HL-60 (cell line): Measurements from ENCODE around the gene TTC22.

Experiments
- DNase-seq, 2 experiments: peaks; one replicate each; pipeline ENCODE4 v3.0.0-alpha.2; 2010 to 2020; ENCODE audit warnings: low read depth in 1 of 2, low spot score in 1 of 2
- H3K27ac ChIP-seq: fragments of 250-450 bp; sonication (Bioruptor Pico); replicated peaks from 2 replicates; pipeline ENCODE4 v1.5.1; 2020; ENCODE audit warnings: mild to moderate bottlenecking, moderate library complexity
- H3K27me3 ChIP-seq: fragments of 250-450 bp; sonication (Bioruptor Pico); 2 replicates; pipeline ENCODE4 v1.5.1; 2021; ENCODE audit warnings: mild to moderate bottlenecking, moderate library complexity; ENCODE audit not compliant: insufficient read depth, poor library complexity, severe bottlenecking
- H3K4me3 ChIP-seq: replicated peaks from 2 replicates; pipeline ENCODE4 v1.5.1; 2011; ENCODE audit warnings: mild to moderate bottlenecking, control low read depth, low read length; ENCODE audit not compliant: insufficient read depth
- GABPA ChIP-seq: IDR thresholded peaks from 2 replicates; pipeline ENCODE4 v1.6.1; 2012; ENCODE audit warnings: low read depth
- POLR2AphosphoS5 ChIP-seq: IDR thresholded peaks from 2 replicates; pipeline ENCODE4 v1.6.1; 2012; ENCODE audit warnings: low read depth
- SPI1 ChIP-seq: IDR thresholded peaks from 2 replicates; pipeline ENCODE4 v1.6.1; 2012; ENCODE audit warnings: low read depth, mild to moderate bottlenecking, borderline replicate concordance
- TF ChIP-seq, protein P1 (sequence below): IDR thresholded peaks from one replicate; pipeline ENCODE4 v1.5.1; 2011; ENCODE audit warnings: low read length, control low read depth, inconsistent platforms; ENCODE audit not compliant: insufficient read depth
- TF ChIP-seq, protein P2 (sequence below): IDR thresholded peaks from 2 replicates; pipeline ENCODE4 v1.6.1; 2012; ENCODE audit warnings: low read depth; ENCODE audit not compliant: insufficient replicate concordance

The TTC22 gene

DNA sequence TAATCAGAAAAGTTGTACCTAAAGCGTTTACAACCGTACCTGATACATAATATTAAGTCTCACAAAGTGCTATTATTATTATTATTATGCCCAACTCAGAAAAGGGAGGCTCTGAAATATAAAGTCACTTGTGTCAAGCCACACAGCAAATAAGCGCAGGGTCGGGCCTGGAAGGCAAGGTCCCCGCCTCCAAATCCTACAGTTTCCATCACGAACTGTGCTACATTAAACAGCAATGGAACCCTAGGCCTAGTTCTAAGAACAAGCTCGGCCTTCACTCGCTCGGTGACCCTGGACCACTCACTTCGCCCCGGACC is 37.3 kb downstream of the TTC22 start:
- no peak for TF ChIP-seq GABPA
- TF ChIP-seq, protein P1, sequence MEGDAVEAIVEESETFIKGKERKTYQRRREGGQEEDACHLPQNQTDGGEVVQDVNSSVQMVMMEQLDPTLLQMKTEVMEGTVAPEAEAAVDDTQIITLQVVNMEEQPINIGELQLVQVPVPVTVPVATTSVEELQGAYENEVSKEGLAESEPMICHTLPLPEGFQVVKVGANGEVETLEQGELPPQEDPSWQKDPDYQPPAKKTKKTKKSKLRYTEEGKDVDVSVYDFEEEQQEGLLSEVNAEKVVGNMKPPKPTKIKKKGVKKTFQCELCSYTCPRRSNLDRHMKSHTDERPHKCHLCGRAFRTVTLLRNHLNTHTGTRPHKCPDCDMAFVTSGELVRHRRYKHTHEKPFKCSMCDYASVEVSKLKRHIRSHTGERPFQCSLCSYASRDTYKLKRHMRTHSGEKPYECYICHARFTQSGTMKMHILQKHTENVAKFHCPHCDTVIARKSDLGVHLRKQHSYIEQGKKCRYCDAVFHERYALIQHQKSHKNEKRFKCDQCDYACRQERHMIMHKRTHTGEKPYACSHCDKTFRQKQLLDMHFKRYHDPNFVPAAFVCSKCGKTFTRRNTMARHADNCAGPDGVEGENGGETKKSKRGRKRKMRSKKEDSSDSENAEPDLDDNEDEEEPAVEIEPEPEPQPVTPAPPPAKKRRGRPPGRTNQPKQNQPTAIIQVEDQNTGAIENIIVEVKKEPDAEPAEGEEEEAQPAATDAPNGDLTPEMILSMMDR: no peak
- TF ChIP-seq POLR2AphosphoS5: no peak
- TF ChIP-seq SPI1: no peak
- TF ChIP-seq, protein P2, sequence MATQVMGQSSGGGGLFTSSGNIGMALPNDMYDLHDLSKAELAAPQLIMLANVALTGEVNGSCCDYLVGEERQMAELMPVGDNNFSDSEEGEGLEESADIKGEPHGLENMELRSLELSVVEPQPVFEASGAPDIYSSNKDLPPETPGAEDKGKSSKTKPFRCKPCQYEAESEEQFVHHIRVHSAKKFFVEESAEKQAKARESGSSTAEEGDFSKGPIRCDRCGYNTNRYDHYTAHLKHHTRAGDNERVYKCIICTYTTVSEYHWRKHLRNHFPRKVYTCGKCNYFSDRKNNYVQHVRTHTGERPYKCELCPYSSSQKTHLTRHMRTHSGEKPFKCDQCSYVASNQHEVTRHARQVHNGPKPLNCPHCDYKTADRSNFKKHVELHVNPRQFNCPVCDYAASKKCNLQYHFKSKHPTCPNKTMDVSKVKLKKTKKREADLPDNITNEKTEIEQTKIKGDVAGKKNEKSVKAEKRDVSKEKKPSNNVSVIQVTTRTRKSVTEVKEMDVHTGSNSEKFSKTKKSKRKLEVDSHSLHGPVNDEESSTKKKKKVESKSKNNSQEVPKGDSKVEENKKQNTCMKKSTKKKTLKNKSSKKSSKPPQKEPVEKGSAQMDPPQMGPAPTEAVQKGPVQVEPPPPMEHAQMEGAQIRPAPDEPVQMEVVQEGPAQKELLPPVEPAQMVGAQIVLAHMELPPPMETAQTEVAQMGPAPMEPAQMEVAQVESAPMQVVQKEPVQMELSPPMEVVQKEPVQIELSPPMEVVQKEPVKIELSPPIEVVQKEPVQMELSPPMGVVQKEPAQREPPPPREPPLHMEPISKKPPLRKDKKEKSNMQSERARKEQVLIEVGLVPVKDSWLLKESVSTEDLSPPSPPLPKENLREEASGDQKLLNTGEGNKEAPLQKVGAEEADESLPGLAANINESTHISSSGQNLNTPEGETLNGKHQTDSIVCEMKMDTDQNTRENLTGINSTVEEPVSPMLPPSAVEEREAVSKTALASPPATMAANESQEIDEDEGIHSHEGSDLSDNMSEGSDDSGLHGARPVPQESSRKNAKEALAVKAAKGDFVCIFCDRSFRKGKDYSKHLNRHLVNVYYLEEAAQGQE: no peak
- peak in 1 of 2 experiments; percentile 8 for DNase-seq
- peak overlapping the region; percentile 75 for H3K27ac ChIP-seq
- H3K27me3 ChIP-seq: no peaks in the 10 kb centered on the region
- peak overlapping the region; percentile 96 for H3K4me3 ChIP-seq

DNA sequence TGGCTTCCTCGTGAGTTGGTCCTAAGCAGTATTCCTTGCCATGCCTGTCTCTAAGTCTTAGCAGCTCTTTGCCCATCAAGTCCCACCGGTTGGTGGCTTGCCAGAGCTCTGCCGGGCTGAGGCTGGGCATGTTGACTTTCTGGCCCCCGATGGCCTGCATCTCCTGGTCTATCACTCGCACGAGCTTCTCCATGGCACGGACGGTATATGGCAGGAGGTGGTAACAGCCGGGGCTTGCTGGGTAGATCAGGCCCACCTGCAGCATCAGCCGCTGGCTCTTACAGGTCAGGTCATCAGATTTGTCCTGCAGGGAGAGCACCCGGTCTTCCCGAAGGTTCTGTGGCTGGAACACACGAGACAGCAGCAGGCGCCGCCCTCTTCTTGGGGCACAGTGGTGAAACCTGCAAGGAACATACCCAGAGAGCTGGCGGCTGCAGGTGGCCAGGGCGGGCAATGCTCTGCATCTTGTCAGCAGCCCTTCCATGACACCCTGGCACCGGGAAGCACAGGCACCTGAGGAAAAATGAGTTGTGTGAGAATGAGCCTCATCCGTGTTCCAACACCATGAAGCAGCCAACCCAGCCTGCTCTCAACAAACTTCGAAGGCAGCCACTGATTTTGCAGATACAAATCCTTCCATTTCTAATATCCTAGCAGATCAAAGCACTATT is 42.3 kb downstream of the TTC22 start:
- Histone ChIP-seq H3K27ac (no peak overlapping the region), H3K27me3 (no peaks in the 10 kb centered on the region), H3K4me3 (no peak overlapping the region)
- no peak for DNase-seq
- TF ChIP-seq, protein P2: no peak
- TF ChIP-seq, protein P1: no peak
- TF ChIP-seq POLR2AphosphoS5 (no peak), GABPA (no peak), SPI1 (no peak)

DNA sequence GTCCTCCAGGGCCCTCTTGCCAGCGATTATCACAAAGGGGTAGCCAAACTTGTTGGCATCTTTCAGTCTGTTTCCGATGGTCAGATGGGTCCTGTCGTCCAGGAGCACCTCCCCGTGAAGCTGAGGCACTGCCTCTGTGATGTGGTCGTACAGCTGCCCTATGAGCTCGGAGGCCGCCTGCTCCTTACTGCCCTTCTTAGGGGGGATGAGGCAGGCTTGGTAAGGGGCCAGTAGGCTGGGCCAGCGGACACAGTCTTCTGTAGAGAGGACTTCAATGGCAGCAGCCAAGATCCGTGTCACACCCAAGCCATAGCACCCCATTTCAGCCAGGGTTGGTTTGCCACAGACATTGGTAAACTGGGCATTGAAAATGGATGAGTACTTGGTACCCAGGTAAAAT is 43.3 kb downstream of the TTC22 start:
- DNase-seq: no peak
- Histone ChIP-seq H3K27ac (no peak overlapping the region), H3K4me3 (no peak overlapping the region), H3K27me3 (no peaks in the 10 kb centered on the region)
- TF ChIP-seq, protein P2: no peak
- TF ChIP-seq GABPA (no peak), POLR2AphosphoS5 (no peak), SPI1 (no peak)
- TF ChIP-seq, protein P1: no peak
